ENCODE measurements around the gene ULK4.

ULK4 gene

GRCh38 chr3:41334426-41334825, 627.5 kb downstream of the ULK4 start:
- DNase-seq: no peak

- DNase-seq: no peak
Measured at GRCh38 chr3:41331041-41331440, 630.9 kb downstream of the ULK4 start.

GRCh38 chr3:41330465-41330864, 631.4 kb downstream of the ULK4 start:
- no peak for DNase-seq

GRCh38 chr3:41329881-41330280, 632.0 kb downstream of the ULK4 start:
- DNase-seq: no peak

GRCh38 chr3:41328926-41329325, 633.0 kb downstream of the ULK4 start:
- no peak for DNase-seq

- DNase-seq: no peak
Measured at GRCh38 chr3:41327718-41328117, 634.2 kb downstream of the ULK4 start.

- peak in 1 of 2 experiments; percentile 2 for DNase-seq
Measured at GRCh38 chr3:41324156-41324475, 637.8 kb downstream of the ULK4 start.

- no peak for DNase-seq
Measured at GRCh38 chr3:41323467-41324155, 638.3 kb downstream of the ULK4 start.

- no peak for DNase-seq
Measured at GRCh38 chr3:41321642-41321980, 640.3 kb downstream of the ULK4 start.

GRCh38 chr3:41320953-41321641, 640.8 kb downstream of the ULK4 start:
- no peak for DNase-seq

- no peak for DNase-seq
Measured at GRCh38 chr3:41318520-41318919, 643.4 kb downstream of the ULK4 start.

- no peak for DNase-seq
Measured at GRCh38 chr3:41317718-41318117, 644.2 kb downstream of the ULK4 start.

GRCh38 chr3:41317298-41317697, 644.6 kb downstream of the ULK4 start:
- no peak for DNase-seq

- DNase-seq: no peak
Measured at GRCh38 chr3:41315126-41315525, 646.8 kb downstream of the ULK4 start.

GRCh38 chr3:41308119-41308518, 653.8 kb downstream of the ULK4 start:
- DNase-seq: no peak

GRCh38 chr3:41307065-41307464, 654.8 kb downstream of the ULK4 start:
- no peak for DNase-seq

- no peak for DNase-seq
Measured at GRCh38 chr3:41304593-41304992, 657.3 kb downstream of the ULK4 start.

GRCh38 chr3:41302295-41302694, 659.6 kb downstream of the ULK4 start:
- no peak for DNase-seq

- no peak for DNase-seq
Measured at GRCh38 chr3:41301548-41301947, 660.4 kb downstream of the ULK4 start.

- no peak for DNase-seq
Measured at GRCh38 chr3:41299036-41299435, 662.9 kb downstream of the ULK4 start.

GRCh38 chr3:41297750-41298149, 664.2 kb downstream of the ULK4 start:
- DNase-seq: no peak

- no peak for DNase-seq
Measured at GRCh38 chr3:41296556-41296955, 665.3 kb downstream of the ULK4 start.

GRCh38 chr3:41295740-41296139, 666.2 kb downstream of the ULK4 start:
- no peak for DNase-seq

GRCh38 chr3:41293169-41293681, 668.7 kb downstream of the ULK4 start:
- no peak for DNase-seq

- DNase-seq: no peak
Measured at GRCh38 chr3:41290736-41291135, 671.2 kb downstream of the ULK4 start.

Data from NCI-H1930 (cell line).